Peyer's patch (tissue), 4 donors: Measurements from ENCODE around the gene THOC5. TPM values are rescaled to one million over a fixed set of nuclear protein-coding genes. Genes with fewer than 3 reads are reported as not detected.
A peak's percentile ranks its signal among the peaks of the same experiment; 100 is the strongest.

Experiments
- DNase-seq, 3 donors: peaks; one replicate each; pipeline ENCODE4 v3.0.0-alpha.2; 2017 to 2019
- H3K27ac ChIP-seq, 4 donors: fragments of 200-600 bp; sonication (generic); one replicate each; pipeline ENCODE4 v1.5.1; 2016 to 2019
- H3K27me3 ChIP-seq, 2 donors: fragments of 200-600 bp; sonication (generic); one replicate each; pipeline ENCODE4 v1.5.1; 2019
- H3K36me3 ChIP-seq, 3 donors: fragments of 200-600 bp; sonication (generic); one replicate each; pipeline ENCODE4 v1.5.1; 2016 to 2019
- H3K4me1 ChIP-seq, 4 donors: fragments of 200-600 bp; sonication (generic); one replicate each; pipeline ENCODE4 v1.5.1; 2016 to 2019
- H3K4me3 ChIP-seq, 4 donors: fragments of 200-600 bp; sonication (generic); 1 replicate in 3 of 4; 2 replicates in 1 of 4; pipeline ENCODE4 v1.5.1; 2016 to 2019; ENCODE audit warnings: mild to moderate bottlenecking in 1 of 4
- H3K9me3 ChIP-seq, 4 donors: fragments of 200-600 bp; sonication (generic); one replicate each; pipeline ENCODE4 v1.5.1; 2016 to 2019; ENCODE audit warnings: mild to moderate bottlenecking in 1 of 4
- CTCF ChIP-seq, 6 experiments: fragments of 450-650 bp in 4 of 6; fragments of 200-600 bp in 2 of 6; sonication (generic) in 1 of 6; IDR thresholded peaks; one replicate each; pipeline ENCODE4 v1.5.1; 2017 to 2019; ENCODE audit warnings: antibody characterized with exemption in 6 of 6, mild to moderate bottlenecking in 3 of 6, moderate library complexity in 1 of 6
- POLR2A ChIP-seq, 2 donors: fragments of 450-650 bp; IDR thresholded peaks; one replicate each; pipeline ENCODE4 v1.5.1; 2017; ENCODE audit warnings: antibody characterized with exemption in 2 of 2, mild to moderate bottlenecking in 2 of 2, moderate library complexity in 2 of 2
- total RNA-seq, 4 donors: library from RNA; depleted of rRNA; stranded (reverse); fragments of >200 nt; gene quantifications; one replicate each; pipeline ENCODE4 v1.1.0, GENCODE V29; 2016

Gene THOC5
- total RNA-seq, 4 donors from 2014 or later = 33.3 to 191 (median 37.3) TPM

GRCh38 chr22:29461263-29461662, 92.3 kb downstream of the THOC5 start:
- no peaks in the 10 kb centered on the region for H3K27me3 ChIP-seq
- H3K4me1 ChIP-seq = no peaks in the 10 kb centered on the region
- H3K9me3 ChIP-seq = no peaks in the 10 kb centered on the region
- H3K36me3 ChIP-seq = no peaks in the 10 kb centered on the region
- no peak for TF ChIP-seq CTCF (IDR thresholded peaks at IDR 0.05)
- no peak for TF ChIP-seq POLR2A (IDR thresholded peaks at IDR 0.05)
- peak in 1 of 3 donors; percentile 5 for DNase-seq
- no peak overlapping the region for H3K27ac ChIP-seq
- no peak overlapping the region for H3K4me3 ChIP-seq

- Histone ChIP-seq H3K36me3 (no peaks in the 10 kb centered on the region), H3K4me3 (no peak overlapping the region), H3K27me3 (no peaks in the 10 kb centered on the region), H3K9me3 (no peaks in the 10 kb centered on the region), H3K4me1 (no peaks in the 10 kb centered on the region), H3K27ac (no peak overlapping the region)
- TF ChIP-seq CTCF (IDR thresholded peaks at IDR 0.05) (no peak), POLR2A (IDR thresholded peaks at IDR 0.05) (no peak)
- DNase-seq = no peak
Measured at GRCh38 chr22:29459773-29460172, 93.8 kb downstream of the THOC5 start.

GRCh38 chr22:29458551-29458950, 95.0 kb downstream of the THOC5 start:
- DNase-seq = no peak
- Histone ChIP-seq H3K4me1 (no peaks in the 10 kb centered on the region), H3K27me3 (no peaks in the 10 kb centered on the region), H3K36me3 (no peaks in the 10 kb centered on the region), H3K9me3 (no peaks in the 10 kb centered on the region), H3K4me3 (no peak overlapping the region), H3K27ac (no peak overlapping the region)
- TF ChIP-seq CTCF (IDR thresholded peaks at IDR 0.05) (no peak), POLR2A (IDR thresholded peaks at IDR 0.05) (no peak)

- Histone ChIP-seq H3K9me3 (no peaks in the 10 kb centered on the region), H3K27me3 (no peaks in the 10 kb centered on the region), H3K27ac (no peak overlapping the region), H3K4me3 (no peak overlapping the region), H3K36me3 (no peaks in the 10 kb centered on the region), H3K4me1 (no peaks in the 10 kb centered on the region)
- no peak for DNase-seq
- TF ChIP-seq POLR2A (IDR thresholded peaks at IDR 0.05) = no peak
- TF ChIP-seq CTCF (IDR thresholded peaks at IDR 0.05) = no peak
Measured at GRCh38 chr22:29457730-29458129, 95.8 kb downstream of the THOC5 start.

GRCh38 chr22:29456211-29456671, 97.3 kb downstream of the THOC5 start:
- H3K27me3 ChIP-seq = no peaks in the 10 kb centered on the region
- H3K4me1 ChIP-seq = no peaks in the 10 kb centered on the region
- no peaks in the 10 kb centered on the region for H3K9me3 ChIP-seq
- H3K36me3 ChIP-seq = no peaks in the 10 kb centered on the region
- TF ChIP-seq CTCF (IDR thresholded peaks at IDR 0.05) (no peak), POLR2A (IDR thresholded peaks at IDR 0.05) (no peak)
- DNase-seq = no peak
- no peak overlapping the region for H3K27ac ChIP-seq
- H3K4me3 ChIP-seq = no peak overlapping the region

Other genes with a start within 250 kb of the THOC5 start
- 10 to 100 TPM; 20.6 to 63.1 (median 35.6) TPM for gene GAS2L1, start 247.1 kb downstream of the THOC5 start, total RNA-seq
- gene RASL10A, start 238.1 kb downstream of the THOC5 start, total RNA-seq = 1 to 10 TPM in 2 of 4 donors, under 1 TPM in 1, not detected in 1; 0.85 to 9.0 (median 5.6) TPM
- gene AP1B1, start 165.2 kb downstream of the THOC5 start, total RNA-seq = 100 to 1,000 TPM; 109 to 135 (median 124) TPM
- not detected for gene RFPL1, start 115.2 kb downstream of the THOC5 start, total RNA-seq
- gene NEFH, start 73.5 kb downstream of the THOC5 start, total RNA-seq = under 1 TPM in 3 of 4 donors, not detected in 1; 0.54 to 0.83 (median 0.66) TPM
- gene NIPSNAP1, start 27.4 kb upstream of the THOC5 start, total RNA-seq = 10 to 100 TPM; 33.0 to 60.5 (median 39.8) TPM
- gene NF2, start 49.9 kb upstream of the THOC5 start, total RNA-seq = 10 to 100 TPM; 30.5 to 82.5 (median 36.6) TPM
- 1 to 10 TPM; 1.6 to 5.8 (median 2.9) TPM for gene CABP7, start 166.2 kb upstream of the THOC5 start, total RNA-seq
- 10 to 100 TPM; 16.2 to 22.5 (median 17.9) TPM for gene ZMAT5, start 213.2 kb upstream of the THOC5 start, total RNA-seq
- gene UQCR10, start 213.6 kb upstream of the THOC5 start, total RNA-seq = 100 to 1,000 TPM in 2 of 4 donors, 10 to 100 TPM in 2; 60.9 to 144 (median 88.2) TPM